Neural cell (in vitro differentiated cells): ENCODE measurements around the gene SMIM14. TPM values are rescaled to one million over a fixed set of nuclear protein-coding genes. Genes with fewer than 3 reads are reported as not detected.

Experiments used
- H2AFZ ChIP-seq: fragments of 200-600, 300-800 bp; sonication (generic), shearing (Covaris generic); 2 replicates; pipeline ENCODE4 v1.6.0; 2014; ENCODE audit warnings: low read depth, mild to moderate bottlenecking, antibody characterized with exemption, low read length, moderate library complexity
- H3F3A ChIP-seq: fragments of 200-600 bp; shearing (Covaris generic); 2 replicates; pipeline ENCODE4 v1.6.1; 2016; ENCODE audit warnings: mild to moderate bottlenecking, moderate library complexity, mixed read lengths, antibody characterized with exemption, low read length; ENCODE audit not compliant: insufficient read depth, poor library complexity, severe bottlenecking
- H3K27ac ChIP-seq: fragments of 200-600, 300-800 bp; sonication (generic), shearing (Covaris generic); 2 replicates; pipeline ENCODE4 v1.5.1; 2014; ENCODE audit warnings: mild to moderate bottlenecking, low read length, moderate library complexity
- H3K27me3 ChIP-seq: fragments of 300-800, 200-600 bp; sonication (generic), shearing (Covaris generic); 2 replicates; pipeline ENCODE4 v1.6.0; 2014; ENCODE audit warnings: mild to moderate bottlenecking, low read depth, low read length, moderate library complexity; ENCODE audit not compliant: insufficient read depth
- H3K36me3 ChIP-seq: fragments of 300-800, 200-600 bp; sonication (generic), shearing (Covaris generic); 2 replicates; pipeline ENCODE4 v1.5.1; 2014; ENCODE audit warnings: mild to moderate bottlenecking, antibody characterized with exemption, low read length, moderate library complexity; ENCODE audit not compliant: insufficient read depth
- H3K4me2 ChIP-seq: fragments of 300-800, 200-600 bp; sonication (generic), shearing (Covaris generic); 2 replicates; pipeline ENCODE4 v1.6.0; 2014; ENCODE audit warnings: mild to moderate bottlenecking, low read length
- H3K4me3 ChIP-seq: fragments of 300-800, 200-600 bp; sonication (generic), shearing (Covaris generic); 2 replicates; pipeline ENCODE4 v1.5.1; 2014; ENCODE audit warnings: mild to moderate bottlenecking, low read length, moderate library complexity
- H3K79me2 ChIP-seq: fragments of 200-600 bp; shearing (Covaris generic); replicated peaks from 2 replicates; pipeline ENCODE4 v1.6.0; 2014; ENCODE audit warnings: mild to moderate bottlenecking, low read length, moderate library complexity; ENCODE audit not compliant: insufficient read depth
- H3K9ac ChIP-seq: fragments of 300-800, 200-600 bp; sonication (generic), shearing (Covaris generic); 2 replicates; pipeline ENCODE4 v1.6.1; 2016; ENCODE audit warnings: mild to moderate bottlenecking, low read length, mixed read lengths
- H3K9me2 ChIP-seq: fragments of 200-600 bp; shearing (Covaris generic); 2 replicates; pipeline ENCODE4 v1.6.1; 2016; ENCODE audit warnings: mild to moderate bottlenecking, low read length, mixed read lengths; ENCODE audit not compliant: insufficient read depth
- H3K9me3 ChIP-seq: fragments of 200-600, 300-800 bp; sonication (generic), shearing (Covaris generic); 2 replicates; pipeline ENCODE4 v1.6.1; 2016; ENCODE audit warnings: mild to moderate bottlenecking, mixed run types, low read length, moderate library complexity, mixed read lengths
- H4K20me1 ChIP-seq: fragments of 200-600 bp; shearing (Covaris generic); 2 replicates; pipeline ENCODE4 v1.6.1; 2016; ENCODE audit warnings: mild to moderate bottlenecking, mixed run types; ENCODE audit not compliant: insufficient read depth
- CTCF ChIP-seq: fragments of 450-650 bp; IDR thresholded peaks from 2 replicates; pipeline ENCODE4 v1.5.1; 2014; ENCODE audit warnings: antibody characterized with exemption, mild to moderate bottlenecking, moderate library complexity; ENCODE audit not compliant: poor library complexity, severe bottlenecking
- EP300 ChIP-seq: fragments of 450-650 bp; conservative IDR thresholded peaks from 2 replicates; pipeline ENCODE4 v1.6.1; 2014; ENCODE audit warnings: antibody characterized with exemption, mild to moderate bottlenecking, moderate library complexity; ENCODE audit not compliant: poor library complexity, severe bottlenecking
- EZH2 ChIP-seq: fragments of 200-600, 300-800 bp; shearing (Covaris generic), sonication (generic); IDR thresholded peaks from 2 replicates; pipeline ENCODE4 v1.6.1; 2014; ENCODE audit warnings: antibody characterized with exemption, low read length, borderline replicate concordance, mild to moderate bottlenecking; ENCODE audit not compliant: insufficient read depth, poor library complexity, severe bottlenecking
- MXI1 ChIP-seq: fragments of 450-650 bp; conservative IDR thresholded peaks from 2 replicates; pipeline ENCODE4 v1.6.1; 2014; ENCODE audit warnings: antibody characterized with exemption, mild to moderate bottlenecking; ENCODE audit not compliant: poor library complexity, severe bottlenecking
- POLR2AphosphoS5 ChIP-seq: IDR thresholded peaks from 2 replicates; pipeline ENCODE4 v1.6.1; 2012
- RAD21 ChIP-seq: fragments of 450-650 bp; conservative IDR thresholded peaks from 2 replicates; pipeline ENCODE4 v1.6.1; 2014; ENCODE audit warnings: antibody characterized with exemption, mild to moderate bottlenecking, moderate library complexity
- REST ChIP-seq: IDR thresholded peaks from 2 replicates; pipeline ENCODE4 v1.6.1; 2012; ENCODE audit warnings: borderline replicate concordance
- SMC3 ChIP-seq: fragments of 450-650 bp; conservative IDR thresholded peaks from 2 replicates; pipeline ENCODE4 v1.6.1; 2014; ENCODE audit warnings: antibody characterized with exemption, mild to moderate bottlenecking, moderate library complexity; ENCODE audit not compliant: poor library complexity
- TAF1 ChIP-seq: IDR thresholded peaks from 2 replicates; pipeline ENCODE4 v1.6.1; 2012; ENCODE audit warnings: low read depth
- polyA plus RNA-seq: library from polyadenylated mRNA; depleted of rRNA; stranded (reverse); fragments of >200 nt; gene quantifications from 2 replicates; pipeline ENCODE4 v1.2.3, GENCODE V29; 2014

The SMIM14 gene
- polyA plus RNA-seq, 1 donor from 2014 or later = 55.6 TPM

GRCh38 chr4:39522068-39522467 lies 116.6 kb downstream of the SMIM14 start:
- no peaks in the 10 kb centered on the region for H3K27me3 ChIP-seq
- TF ChIP-seq EZH2 = no peak
- TF ChIP-seq REST = no peak
- TF ChIP-seq TAF1 = no peak
- TF ChIP-seq POLR2AphosphoS5 = no peak
- no peak for TF ChIP-seq EP300
- H3K9me2 ChIP-seq = no peaks in the 10 kb centered on the region
- H2AFZ ChIP-seq = no peak overlapping the region
- H3K4me2 ChIP-seq = no peak overlapping the region
- H3K27ac ChIP-seq = no peak overlapping the region
- no peaks in the 10 kb centered on the region for H4K20me1 ChIP-seq
- H3K9me3 ChIP-seq = no peaks in the 10 kb centered on the region
- H3F3A ChIP-seq = no peaks in the 10 kb centered on the region
- H3K36me3 ChIP-seq = no peaks in the 10 kb centered on the region
- H3K9ac ChIP-seq = no peak overlapping the region
- peaks cover 41% of the 10 kb centered on the region for H3K79me2 ChIP-seq
- peak overlapping the region; percentile 6 for H3K4me3 ChIP-seq

GRCh38 chr4:39521253-39521919 lies 117.3 kb downstream of the SMIM14 start:
- Histone ChIP-seq H2AFZ (no peak overlapping the region), H3K9me2 (no peaks in the 10 kb centered on the region), H3K79me2 (peaks cover 42% of the 10 kb centered on the region), H3F3A (no peaks in the 10 kb centered on the region), H3K36me3 (no peaks in the 10 kb centered on the region), H3K9ac (no peak overlapping the region), H3K27me3 (no peaks in the 10 kb centered on the region), H4K20me1 (no peaks in the 10 kb centered on the region), H3K4me3 (peak overlapping the region; percentile 6), H3K27ac (no peak overlapping the region), H3K9me3 (no peaks in the 10 kb centered on the region), H3K4me2 (no peak overlapping the region)
- TF ChIP-seq TAF1 (no peak), CTCF (no peak), EZH2 (no peak), SMC3 (no peak), RAD21 (no peak), EP300 (no peak), POLR2AphosphoS5 (no peak)

- Histone ChIP-seq H3K4me3 (no peak overlapping the region), H3K79me2 (peaks cover 21% of the 10 kb centered on the region), H3K27me3 (no peaks in the 10 kb centered on the region), H3K27ac (no peak overlapping the region), H3K36me3 (no peaks in the 10 kb centered on the region), H3K9ac (no peak overlapping the region), H3K9me2 (no peaks in the 10 kb centered on the region), H3K4me2 (no peak overlapping the region), H2AFZ (no peak overlapping the region), H4K20me1 (no peaks in the 10 kb centered on the region), H3F3A (no peaks in the 10 kb centered on the region), H3K9me3 (no peaks in the 10 kb centered on the region)
- TF ChIP-seq CTCF = no peak
- TF ChIP-seq EP300 = no peak
- no peak for TF ChIP-seq RAD21
- TF ChIP-seq EZH2 = no peak
- TF ChIP-seq POLR2AphosphoS5 = no peak
- no peak for TF ChIP-seq TAF1
- TF ChIP-seq MXI1 = no peak
- TF ChIP-seq SMC3 = no peak
- no peak for TF ChIP-seq REST
Measured at GRCh38 chr4:39518484-39518883, 120.2 kb downstream of the SMIM14 start.
